ENCODE data around the gene ZMYND10. TPM values are rescaled to one million over a fixed set of nuclear protein-coding genes. Genes with fewer than 3 reads are reported as not detected.

Gene ZMYND10
- not detected for total RNA-seq

- no peak for DNase-seq (ENCODE audit: low spot score in 2 of 2)
- Histone ChIP-seq H3K27me3 (no peaks in the 10 kb centered on the region), H3K27ac (no peak within 1 kb of the TSS), H3K9me3 (no peaks in the 10 kb centered on the region), H3K36me3 (peaks cover 0 to 13% of the 10 kb centered on the region in 2 donors), H3K4me1 (peaks cover 15 to 25% of the 10 kb centered on the region in 2 donors), H3K4me3 (peak within 1 kb of the TSS; percentile 43 to 63)
- TF ChIP-seq CTCF (IDR thresholded peaks at IDR 0.05): no peak
- intact Hi-C loops (cut with DNase I): no loop called here
Measured at GRCh38 chr3:50345586-50346234, at the start of gene ZMYND10. Gene ZMYND10, minus strand, starts transcription at chr3:50345732. Its CDS starts 153 bp downstream, at chr3:50345579.

GRCh38 chr3:50393061-50393460, 47.5 kb upstream of the ZMYND10 start:
- Histone ChIP-seq H3K9me3 (no peaks in the 10 kb centered on the region), H3K27ac (peak overlapping the region in 1 of 2 donors; percentile 80)
- intact Hi-C loops (cut with DNase I): no loop called here

GRCh38 chr3:50392101-50392715, 46.7 kb upstream of the ZMYND10 start:
- no peaks in the 10 kb centered on the region for H3K9me3 ChIP-seq
- intact Hi-C loops (cut with DNase I): no loop called here

More at GRCh38 chr3:50393061-50393460, 47.5 kb upstream of the ZMYND10 start:
- no peaks in the 10 kb centered on the region for H3K36me3 ChIP-seq
- no peak for TF ChIP-seq CTCF (IDR thresholded peaks at IDR 0.05)
- peaks cover 9 to 25% of the 10 kb centered on the region in 2 donors for H3K4me1 ChIP-seq
- H3K4me3 ChIP-seq: no peak overlapping the region
- DNase-seq (ENCODE audit: low spot score in 2 of 2): no peak
- H3K27me3 ChIP-seq: no peaks in the 10 kb centered on the region

GRCh38 chr3:50390508-50391224, 45.1 kb upstream of the ZMYND10 start:
- H3K27ac ChIP-seq: peak overlapping the region; percentile 46 to 80
- intact Hi-C loops (cut with DNase I): no loop called here
- no peaks in the 10 kb centered on the region for H3K27me3 ChIP-seq
- H3K36me3 ChIP-seq: no peaks in the 10 kb centered on the region
- no peaks in the 10 kb centered on the region for H3K9me3 ChIP-seq
- no peak for DNase-seq (ENCODE audit: low spot score in 2 of 2)
- H3K4me3 ChIP-seq: no peak overlapping the region
- peaks cover 9 to 25% of the 10 kb centered on the region in 2 donors for H3K4me1 ChIP-seq
- TF ChIP-seq CTCF (IDR thresholded peaks at IDR 0.05): no peak

More at GRCh38 chr3:50392101-50392715, 46.7 kb upstream of the ZMYND10 start:
- no peaks in the 10 kb centered on the region for H3K27me3 ChIP-seq
- no peak for TF ChIP-seq CTCF (IDR thresholded peaks at IDR 0.05)
- DNase-seq (ENCODE audit: low spot score in 2 of 2): no peak
- no peaks in the 10 kb centered on the region for H3K36me3 ChIP-seq
- H3K27ac ChIP-seq: peak overlapping the region; percentile 34 to 80
- H3K4me1 ChIP-seq: peaks cover 9 to 25% of the 10 kb centered on the region in 2 donors
- no peak overlapping the region for H3K4me3 ChIP-seq

GRCh38 chr3:50389414-50389767, 43.9 kb upstream of the ZMYND10 start:
- peaks cover 9 to 25% of the 10 kb centered on the region in 2 donors for H3K4me1 ChIP-seq
- H3K9me3 ChIP-seq: no peaks in the 10 kb centered on the region
- no peak for DNase-seq (ENCODE audit: low spot score in 2 of 2)
- no peak overlapping the region for H3K4me3 ChIP-seq
- TF ChIP-seq CTCF (IDR thresholded peaks at IDR 0.05): no peak
- no peaks in the 10 kb centered on the region for H3K36me3 ChIP-seq
- no peak overlapping the region for H3K27ac ChIP-seq
- intact Hi-C loops (cut with DNase I): no loop called here
- no peaks in the 10 kb centered on the region for H3K27me3 ChIP-seq

Data from ascending aorta (tissue), 2 donors.